ENCODE results near the gene CDC73. TPM values are rescaled to one million over a fixed set of nuclear protein-coding genes. Genes with fewer than 3 reads are reported as not detected.
A peak's percentile ranks its signal among the peaks of the same experiment; 100 is the strongest.

The CDC73 gene
- total and polyA plus RNA-seq, 7 donors = 5.3 to 30.1 (median 24.9) TPM

DNA sequence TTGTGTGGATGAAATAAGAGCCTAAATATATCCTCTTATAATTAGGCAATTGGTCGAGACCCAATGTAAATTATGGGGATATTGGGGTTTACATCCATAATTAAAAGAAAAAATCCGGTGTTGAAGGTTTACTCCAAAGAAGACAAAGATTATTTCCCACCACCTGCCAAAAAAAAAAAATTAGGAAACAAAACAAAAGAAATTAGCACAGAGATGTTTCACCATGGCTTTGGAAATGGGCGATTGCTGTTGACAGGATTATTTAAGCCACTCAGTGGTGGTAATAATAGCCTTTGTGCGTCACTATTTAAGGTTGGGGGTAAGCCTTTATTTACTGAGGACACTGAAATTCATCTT, 16.0 kb upstream of the CDC73 start:
- DNase-seq (no peak), ATAC-seq (peak in 1 of 4 donors; percentile 23)
- 32 to 36% (median 32%) methylated on average over 4 of the region's 4 CpGs for WGBS, 3 donors
- intact Hi-C loops (cut with DNase I) = loop anchor here (1.0 to 2.0 kb wide), 3 partner anchors 16 to 47 kb away; partner anchors contain the start of genes CDC73 (in 1 of the 2), RO60 (in 1 of the 2) and UCHL5 (in 1 of the 2)
- Histone ChIP-seq H3K9me3 (no peaks in the 10 kb centered on the region), H3K27ac (peak overlapping the region; percentile 97), H3K4me1 (peaks cover 25% of the 10 kb centered on the region), H3K4me3 (peak overlapping the region; percentile 93), H3K36me3 (ENCODE audit: insufficient read depth in 1 of 2, low read depth in 1 of 2) (peaks cover 0 to 2% of the 10 kb centered on the region in 2 donors), H3K27me3 (ENCODE audit: insufficient read depth in 3 of 3, low read length in 2 of 3) (no peaks in the 10 kb centered on the region)
- TF ChIP-seq, protein P1, sequence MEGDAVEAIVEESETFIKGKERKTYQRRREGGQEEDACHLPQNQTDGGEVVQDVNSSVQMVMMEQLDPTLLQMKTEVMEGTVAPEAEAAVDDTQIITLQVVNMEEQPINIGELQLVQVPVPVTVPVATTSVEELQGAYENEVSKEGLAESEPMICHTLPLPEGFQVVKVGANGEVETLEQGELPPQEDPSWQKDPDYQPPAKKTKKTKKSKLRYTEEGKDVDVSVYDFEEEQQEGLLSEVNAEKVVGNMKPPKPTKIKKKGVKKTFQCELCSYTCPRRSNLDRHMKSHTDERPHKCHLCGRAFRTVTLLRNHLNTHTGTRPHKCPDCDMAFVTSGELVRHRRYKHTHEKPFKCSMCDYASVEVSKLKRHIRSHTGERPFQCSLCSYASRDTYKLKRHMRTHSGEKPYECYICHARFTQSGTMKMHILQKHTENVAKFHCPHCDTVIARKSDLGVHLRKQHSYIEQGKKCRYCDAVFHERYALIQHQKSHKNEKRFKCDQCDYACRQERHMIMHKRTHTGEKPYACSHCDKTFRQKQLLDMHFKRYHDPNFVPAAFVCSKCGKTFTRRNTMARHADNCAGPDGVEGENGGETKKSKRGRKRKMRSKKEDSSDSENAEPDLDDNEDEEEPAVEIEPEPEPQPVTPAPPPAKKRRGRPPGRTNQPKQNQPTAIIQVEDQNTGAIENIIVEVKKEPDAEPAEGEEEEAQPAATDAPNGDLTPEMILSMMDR (IDR thresholded peaks at IDR 0.05) = no peak

DNA sequence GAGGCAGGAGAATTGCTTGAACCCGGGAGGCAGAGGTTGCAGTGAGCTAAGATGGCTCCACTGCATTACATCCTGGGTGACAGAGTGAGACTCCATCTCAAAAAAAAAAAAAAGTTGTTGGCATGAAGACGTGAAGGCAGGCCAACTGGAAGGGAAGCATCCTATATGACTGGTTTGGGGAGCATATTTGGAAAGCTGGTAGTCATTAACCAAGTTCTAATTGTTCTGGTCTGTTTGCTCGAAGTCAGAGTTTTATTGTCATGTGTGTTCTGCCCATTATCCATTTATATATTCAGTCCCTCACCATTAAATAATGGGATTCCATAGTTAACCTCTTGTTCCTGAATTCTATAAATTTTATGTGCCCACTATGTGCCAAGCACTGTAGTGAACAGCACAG, 13.4 kb upstream of the CDC73 start:
- Histone ChIP-seq H3K4me3 (no peak overlapping the region), H3K9me3 (no peaks in the 10 kb centered on the region), H3K27me3 (ENCODE audit: insufficient read depth in 3 of 3, low read length in 2 of 3) (no peaks in the 10 kb centered on the region), H3K27ac (no peak overlapping the region), H3K4me1 (peaks cover 28% of the 10 kb centered on the region), H3K36me3 (ENCODE audit: insufficient read depth in 1 of 2, low read depth in 1 of 2) (no peaks in the 10 kb centered on the region)
- TF ChIP-seq, protein P1 (IDR thresholded peaks at IDR 0.05) = no peak
- DNase-seq = no peak
- 73 to 80% (median 76%) methylated on average over 3 of the region's 3 CpGs for WGBS, 3 donors
- intact Hi-C loops (cut with DNase I) = no loop called here
- ATAC-seq = no peak

DNA sequence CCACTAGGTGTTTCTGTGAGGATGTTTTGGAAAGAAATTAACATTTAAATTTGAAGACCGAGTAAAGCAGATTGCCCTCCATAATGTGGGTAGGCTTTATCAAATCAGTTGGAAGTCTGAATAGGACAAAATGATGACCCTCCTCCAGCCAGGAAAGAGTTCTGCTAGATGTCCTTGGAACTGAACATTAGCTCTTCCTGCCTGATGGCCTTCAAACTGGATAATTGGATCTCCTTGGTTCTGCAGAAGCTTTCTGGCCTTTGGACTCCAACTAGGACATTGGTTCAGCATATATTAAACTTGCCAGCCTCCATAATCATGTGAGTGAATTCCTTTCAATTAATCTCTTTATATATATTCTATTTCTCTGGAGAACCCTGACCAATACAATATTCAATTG, 12.2 kb upstream of the CDC73 start:
- peaks cover 21% of the 10 kb centered on the region for H3K4me1 ChIP-seq
- TF ChIP-seq, protein P1 (IDR thresholded peaks at IDR 0.05) = no peak
- no peaks in the 10 kb centered on the region for H3K36me3 ChIP-seq (ENCODE audit: insufficient read depth in 1 of 2, low read depth in 1 of 2)
- no peaks in the 10 kb centered on the region for H3K9me3 ChIP-seq
- H3K27ac ChIP-seq = no peak overlapping the region
- ATAC-seq (no peak), DNase-seq (no peak)
- intact Hi-C loops (cut with DNase I) = no loop called here
- no peaks in the 10 kb centered on the region for H3K27me3 ChIP-seq (ENCODE audit: insufficient read depth in 3 of 3, low read length in 2 of 3)
- no peak overlapping the region for H3K4me3 ChIP-seq
- WGBS, 3 donors = 88 to 89% (median 88%) methylated on average over 1 of the region's 1 CpG

DNA sequence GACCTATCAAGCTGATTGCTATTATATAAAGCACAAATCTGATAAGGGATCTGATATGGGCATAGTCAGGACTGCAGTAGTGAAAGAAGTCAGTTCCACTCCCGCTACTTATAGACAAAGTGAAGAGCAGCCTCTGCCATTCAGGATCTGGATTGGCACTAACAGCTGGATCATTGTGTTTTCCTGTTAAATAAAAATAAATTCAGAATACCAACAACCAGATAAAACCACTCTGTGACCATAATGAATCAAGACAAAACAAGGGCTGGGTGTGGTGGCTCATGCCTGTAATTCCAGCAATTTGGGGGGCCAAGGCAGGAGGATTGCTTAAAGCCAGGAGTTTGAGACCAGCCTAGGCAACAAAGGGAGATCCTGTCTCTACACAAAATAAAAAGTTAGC, 11.6 kb upstream of the CDC73 start:
- TF ChIP-seq, protein P1 (IDR thresholded peaks at IDR 0.05) = no peak
- whole genome bisulfite sequencing, 3 donors = 83 to 97% (median 96%) methylated on average over 1 of the region's 1 CpG
- no peaks in the 10 kb centered on the region for H3K36me3 ChIP-seq (ENCODE audit: insufficient read depth in 1 of 2, low read depth in 1 of 2)
- H3K4me1 ChIP-seq = peaks cover 21% of the 10 kb centered on the region
- no peak overlapping the region for H3K27ac ChIP-seq
- ATAC-seq (no peak), DNase-seq (no peak)
- no peaks in the 10 kb centered on the region for H3K9me3 ChIP-seq
- intact Hi-C loops (cut with DNase I) = no loop called here
- H3K4me3 ChIP-seq = no peak overlapping the region
- H3K27me3 ChIP-seq (ENCODE audit: insufficient read depth in 3 of 3, low read length in 2 of 3) = no peaks in the 10 kb centered on the region

DNA sequence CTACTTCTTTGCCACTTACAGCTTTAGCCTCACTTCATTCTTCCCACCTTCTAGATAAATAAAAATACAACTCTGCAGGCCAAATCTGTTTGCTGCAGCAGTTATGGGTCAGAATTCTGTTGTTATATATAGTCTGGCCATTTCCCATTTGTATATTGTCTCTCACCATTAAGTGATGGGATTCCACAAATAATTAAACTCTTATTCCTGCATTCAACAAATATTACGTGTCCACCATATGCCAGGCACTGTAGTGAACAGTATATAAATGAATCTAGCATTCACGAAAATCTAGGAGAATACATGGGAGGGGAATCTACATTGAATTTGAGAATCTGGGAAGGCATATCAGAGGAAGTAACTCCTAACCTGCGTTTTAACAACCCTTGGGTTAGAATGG, 11.0 kb upstream of the CDC73 start:
- Histone ChIP-seq H3K9me3 (no peaks in the 10 kb centered on the region), H3K4me3 (no peak overlapping the region), H3K27ac (no peak overlapping the region), H3K4me1 (peaks cover 20% of the 10 kb centered on the region), H3K27me3 (ENCODE audit: insufficient read depth in 3 of 3, low read length in 2 of 3) (no peaks in the 10 kb centered on the region), H3K36me3 (ENCODE audit: insufficient read depth in 1 of 2, low read depth in 1 of 2) (no peaks in the 10 kb centered on the region)
- DNase-seq (no peak), ATAC-seq (no peak)
- WGBS, 3 donors = 89 to 93% (median 91%) methylated on average over 3 of the region's 3 CpGs
- intact Hi-C loops (cut with DNase I) = no loop called here
- TF ChIP-seq, protein P1 (IDR thresholded peaks at IDR 0.05) = no peak

Data from psoas muscle (tissue), 8 donors.